Ishikawa (cell line): ENCODE measurements around the gene LAMA3.

Experiments used
- CEBPB ChIP-seq: IDR thresholded peaks from 2 replicates; pipeline ENCODE4 v1.6.1; 2012
- CREB1 ChIP-seq: IDR thresholded peaks from 2 replicates; pipeline ENCODE4 v1.6.1; 2012; ENCODE audit warnings: low read depth
- EGR1 ChIP-seq: IDR thresholded peaks from 2 replicates; pipeline ENCODE4 v1.6.1; 2012
- EP300 ChIP-seq: IDR thresholded peaks from 2 replicates; pipeline ENCODE4 v1.6.1; 2012; ENCODE audit warnings: borderline replicate concordance
- FOXM1 ChIP-seq: IDR thresholded peaks from 2 replicates; pipeline ENCODE4 v1.6.1; 2012; ENCODE audit warnings: low read depth, borderline replicate concordance
- MAX ChIP-seq: IDR thresholded peaks from 2 replicates; pipeline ENCODE4 v1.6.1; 2012
- NFIC ChIP-seq: IDR thresholded peaks from 2 replicates; pipeline ENCODE4 v1.6.1; 2012
- RAD21 ChIP-seq: IDR thresholded peaks from 2 replicates; pipeline ENCODE4 v1.6.1; 2012; ENCODE audit warnings: low read depth
- REST ChIP-seq: IDR thresholded peaks from 2 replicates; pipeline ENCODE4 v1.6.1; 2012; ENCODE audit warnings: low read depth, mild to moderate bottlenecking
- TAF1 ChIP-seq: IDR thresholded peaks from 2 replicates; pipeline ENCODE4 v1.6.1; 2012; ENCODE audit warnings: low read depth, mild to moderate bottlenecking
- TEAD4 ChIP-seq: IDR thresholded peaks from 2 replicates; pipeline ENCODE4 v1.6.1; 2012
- YY1 ChIP-seq: IDR thresholded peaks from 2 replicates; pipeline ENCODE4 v1.6.1; 2012; ENCODE audit warnings: low read depth
- TF ChIP-seq, protein P1 (sequence below): IDR thresholded peaks from 2 replicates; pipeline ENCODE4 v1.6.1; 2012

DNA sequence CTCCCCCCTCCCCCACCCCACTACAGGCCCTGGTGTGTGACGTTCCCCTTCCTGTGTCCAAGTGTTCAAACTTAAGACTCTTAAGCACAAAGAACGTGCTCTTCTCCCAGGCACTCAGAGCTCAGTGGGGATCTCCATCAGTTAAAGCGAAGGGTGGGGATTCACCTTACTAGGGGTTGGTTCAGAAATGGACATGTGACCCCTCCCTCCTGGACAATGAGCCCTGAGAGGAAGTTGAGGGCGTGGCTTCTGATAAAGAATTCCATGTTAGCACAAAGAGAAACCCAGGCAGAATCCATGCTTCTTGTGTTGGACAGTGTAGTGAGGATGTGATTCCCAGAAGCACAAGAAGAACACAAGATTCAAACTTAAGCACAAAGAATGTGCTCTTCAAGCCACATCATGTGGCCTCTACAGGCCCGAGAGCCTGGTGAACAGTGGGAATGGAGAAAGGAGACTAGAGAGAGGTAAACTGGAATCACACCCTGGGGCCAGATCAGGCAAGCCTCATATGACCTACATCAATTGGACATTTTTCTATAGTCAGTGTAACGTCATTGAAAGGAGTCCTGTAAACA is 247.2 kb downstream of the LAMA3 start:
- TF ChIP-seq NFIC, result no peak
- TF ChIP-seq EP300, result no peak
- TF ChIP-seq FOXM1, result no peak
- TF ChIP-seq YY1, result no peak
- TF ChIP-seq RAD21, result no peak
- no peak for TF ChIP-seq TEAD4
- no peak for TF ChIP-seq TAF1
- no peak for TF ChIP-seq CEBPB
- TF ChIP-seq, protein P1, sequence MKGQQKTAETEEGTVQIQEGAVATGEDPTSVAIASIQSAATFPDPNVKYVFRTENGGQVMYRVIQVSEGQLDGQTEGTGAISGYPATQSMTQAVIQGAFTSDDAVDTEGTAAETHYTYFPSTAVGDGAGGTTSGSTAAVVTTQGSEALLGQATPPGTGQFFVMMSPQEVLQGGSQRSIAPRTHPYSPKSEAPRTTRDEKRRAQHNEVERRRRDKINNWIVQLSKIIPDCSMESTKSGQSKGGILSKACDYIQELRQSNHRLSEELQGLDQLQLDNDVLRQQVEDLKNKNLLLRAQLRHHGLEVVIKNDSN, result peak; percentile 60
- TF ChIP-seq MAX, result no peak
- no peak for TF ChIP-seq EGR1
- TF ChIP-seq CREB1, result no peak
- no peak for TF ChIP-seq REST
